Endothelial cell of umbilical vein (primary cell): ENCODE measurements around the gene GRIA4. TPM values are rescaled to one million over a fixed set of nuclear protein-coding genes. Genes with fewer than 3 reads are reported as not detected.

Experiments used
- BruUV-seq: library from RNA; stranded (reverse); fragments of 400-500 nt; replicated peaks from 2 replicates; lab custom pipeline; 2021; lab: Mats Ljungman, UMichigan
- CTCF ChIA-PET: fragments of 300-600, 350-600 bp; sonication (Branson Sonifier 250); formaldehyde crosslinking; loops from one replicate; lab custom pipeline; 2021; ENCODE audit warnings: antibody characterized with exemption, inconsistent platforms; lab: Charles Lee
- POLR2A ChIA-PET: fragments of 300-600, 350-600 bp; sonication (Branson Sonifier 250); formaldehyde crosslinking; loops from one replicate; lab custom pipeline; 2021; ENCODE audit warnings: antibody characterized with exemption, inconsistent platforms; lab: Charles Lee
- DNase-seq: peaks from one replicate; pipeline ENCODE4 v3.0.0-alpha.2; 2011; ENCODE audit warnings: low read depth, low spot score
- FAIRE-seq: peaks from 2 replicates; lab custom pipeline; 2011; peaks lifted over from hg19 to GRCh38; lab: Jason Lieb, UNC
- H2AFZ ChIP-seq: 2 replicates; pipeline ENCODE4 v1.6.0; 2012; ENCODE audit warnings: low read depth, low read length, control low read depth, inconsistent platforms
- H3K27ac ChIP-seq: 2 replicates; pipeline ENCODE4 v1.5.1; 2011; ENCODE audit warnings: low read depth, mild to moderate bottlenecking, control low read depth, low read length, moderate library complexity; ENCODE audit not compliant: insufficient read depth
- H3K27me3 ChIP-seq, 2 experiments: 2 replicates each; pipeline versions ENCODE4 v1.6.0 to v1.6.1; 2011; ENCODE audit warnings: low read length in 2 of 2, mixed read lengths in 1 of 2; ENCODE audit not compliant: control insufficient read depth in 2 of 2, insufficient read depth in 2 of 2
- H3K36me3 ChIP-seq, 2 experiments: 2 replicates in 1 of 2; 3 replicates in 1 of 2; pipeline ENCODE4 v1.5.1; 2011; ENCODE audit warnings: low read length in 2 of 2, mild to moderate bottlenecking in 1 of 2, moderate library complexity in 1 of 2; ENCODE audit not compliant: control insufficient read depth in 2 of 2, insufficient read depth in 2 of 2; ENCODE audit errors: extremely low read depth in 1 of 2
- H3K4me1 ChIP-seq: 3 replicates; pipeline ENCODE4 v1.5.1; 2011; ENCODE audit warnings: mild to moderate bottlenecking, low read length; ENCODE audit not compliant: control insufficient read depth, insufficient read depth; ENCODE audit errors: extremely low read depth
- H3K4me2 ChIP-seq: 2 replicates; pipeline ENCODE4 v1.6.1; 2011; ENCODE audit warnings: low read length, control low read depth, mixed read lengths; ENCODE audit not compliant: insufficient read depth
- H3K4me3 ChIP-seq, 3 experiments: fragments of 200-600 bp in 1 of 3; sonication (generic), shearing (Covaris generic) in 1 of 3; replicated peaks in 1 of 3; 2 replicates each; pipeline ENCODE4 v1.5.1; 2011 to 2016; ENCODE audit warnings: control low read depth in 3 of 3, low read length in 3 of 3, mild to moderate bottlenecking in 2 of 3, inconsistent platforms in 1 of 3, low read depth in 1 of 3, moderate library complexity in 1 of 3; ENCODE audit not compliant: insufficient read depth in 1 of 3
- H3K79me2 ChIP-seq: 2 replicates; pipeline ENCODE4 v1.6.0; 2012; ENCODE audit warnings: low read length, inconsistent platforms; ENCODE audit not compliant: control insufficient read depth, insufficient read depth
- H3K9ac ChIP-seq: replicated peaks from 2 replicates; pipeline ENCODE3; 2011; ENCODE audit warnings: low read length, control low read depth; ENCODE audit not compliant: insufficient read depth; ENCODE audit errors: extremely low read depth
- H3K9me1 ChIP-seq: replicated peaks from 3 replicates; pipeline ENCODE4 v1.6.0; 2011; ENCODE audit warnings: mild to moderate bottlenecking, low read length; ENCODE audit not compliant: control insufficient read depth, insufficient read depth; ENCODE audit errors: extremely low read depth
- H3K9me3 ChIP-seq: replicated peaks from 2 replicates; pipeline ENCODE4 v1.5.1; 2012; ENCODE audit warnings: low read length, inconsistent platforms; ENCODE audit not compliant: control insufficient read depth, insufficient read depth
- H4K20me1 ChIP-seq: replicated peaks from 2 replicates; pipeline ENCODE3; 2011; ENCODE audit warnings: mild to moderate bottlenecking, low read length; ENCODE audit not compliant: control insufficient read depth, insufficient read depth; ENCODE audit errors: extremely low read depth
- FOS ChIP-seq: IDR thresholded peaks from 2 replicates; pipeline ENCODE4 v1.6.1; 2011; ENCODE audit warnings: mild to moderate bottlenecking, low read length, moderate library complexity, borderline replicate concordance; ENCODE audit not compliant: insufficient read depth
- JUN ChIP-seq: IDR thresholded peaks from 2 replicates; pipeline ENCODE4 v1.6.1; 2011; ENCODE audit warnings: borderline replicate concordance, low read depth; ENCODE audit not compliant: insufficient read length, insufficient read depth
- POLR2AphosphoS5 ChIP-seq: IDR thresholded peaks from 2 replicates; pipeline ENCODE4 v1.6.1; 2012; ENCODE audit warnings: low read depth, mild to moderate bottlenecking, control low read depth, low read length, moderate library complexity; ENCODE audit not compliant: insufficient read depth
- dilution Hi-C: fragments of 300-500 bp; cut with MboI; formaldehyde crosslinking; loops from one replicate; pipeline ENCODE4 v1.15.0; 2019; ENCODE audit warnings: low sequenced_read_pairs; ENCODE audit not compliant: extremely low pct_ligation_motif_present
- intact Hi-C: fragments of 100-400 bp; cut with micrococcal nuclease; formaldehyde crosslinking; loops from one replicate; pipeline ENCODE4 v1.10.0; 2022
- polyA plus RNA-seq, 4 experiments: library from polyadenylated mRNA; depleted of rRNA in 3 of 4; stranded (reverse) in 3 of 4; unstranded in 1 of 4; fragments of >200 nt; gene quantifications; 2 replicates each; pipeline versions ENCODE4 v1.2.1 to v1.2.3, GENCODE V29; 2011 to 2012; ENCODE audit warnings: missing spikeins in 1 of 4
- small RNA-seq: library from RNA; depleted of rRNA; stranded (forward); fragments of <200 nt; gene quantifications from one replicate; pipeline ENCODE3, GENCODE V24; 2012; ENCODE audit warnings: low replicate concordance, low read depth; ENCODE audit not compliant: insufficient read depth, insufficient read length
- total RNA-seq: library from RNA; stranded (reverse); gene quantifications from 2 replicates; pipeline ENCODE4 v1.2.3, GENCODE V29; 2021

GRIA4 gene
- total and polyA plus RNA-seq, 2 donors (not counting 3 experiments of a cell fraction or from before 2014, with no cell fraction given) = not detected

DNA sequence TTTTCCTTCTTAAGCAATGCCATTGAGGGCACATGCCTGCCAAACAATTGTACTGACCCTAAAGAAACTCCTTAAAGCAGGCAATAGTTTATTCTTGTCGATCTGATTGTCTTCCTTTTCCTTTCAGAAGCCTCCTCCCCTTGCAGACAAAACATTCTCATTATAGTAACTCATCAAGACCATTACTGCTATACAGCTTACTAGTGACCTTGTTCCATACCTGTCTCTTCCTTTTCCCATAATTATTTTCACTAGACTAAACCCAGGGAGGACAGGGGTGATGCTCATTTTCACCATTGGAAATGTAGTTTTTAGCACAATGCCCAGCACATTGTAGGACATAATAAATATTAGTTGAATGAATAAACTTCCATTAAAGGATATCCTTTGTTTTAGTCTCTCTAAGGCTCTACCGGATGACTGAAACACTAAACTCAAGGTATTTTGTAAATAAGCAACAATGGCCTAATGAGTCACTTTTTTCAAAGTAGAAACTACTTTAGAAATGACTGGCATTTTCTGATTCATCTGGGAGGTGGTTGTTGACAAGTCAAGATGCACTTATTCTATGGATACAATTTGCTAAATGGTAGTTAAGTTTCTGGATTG, 421.4 kb downstream of the GRIA4 start:
- H3K27ac ChIP-seq = peak overlapping the region; percentile 40
- peak; percentile 83 for TF ChIP-seq FOS
- TF ChIP-seq JUN = peak; percentile 73
- TF ChIP-seq POLR2AphosphoS5 = no peak
- H3K4me2 ChIP-seq = peak overlapping the region; percentile 34
- POLR2A ChIA-PET = no interaction called here
- H3K9me1 ChIP-seq = no peaks in the 10 kb centered on the region
- dilution Hi-C loops = no loop called here
- BruUV-seq = no TSS peak
- FAIRE-seq = peak; percentile 50
- H2AFZ ChIP-seq = peak overlapping the region; percentile 49
- intact Hi-C loops = loop anchor here (1.0 to 2.0 kb wide), 2 partner anchors 9 to 45 kb away; partner anchors contain the start of genes AASDHPPT, KBTBD3 and MSANTD4
- H3K4me3 ChIP-seq = no peak overlapping the region
- no peaks in the 10 kb centered on the region for H3K27me3 ChIP-seq
- peaks cover 22% of the 10 kb centered on the region for H3K4me1 ChIP-seq
- H3K36me3 ChIP-seq = no peaks in the 10 kb centered on the region
- no peaks in the 10 kb centered on the region for H3K9me3 ChIP-seq
- H4K20me1 ChIP-seq = no peaks in the 10 kb centered on the region
- H3K9ac ChIP-seq = peak overlapping the region; percentile 37
- DNase-seq = peak; percentile 63
- H3K79me2 ChIP-seq = no peaks in the 10 kb centered on the region
- CTCF ChIA-PET = interaction anchor here (1.5 kb wide), 1 partner anchor 18 kb away, joined by 3 read pairs; no protein-coding TSS in a partner anchor

Small RNA genes within 50 kb of the gene (small RNA-seq; reads per million reads assigned to genes)
- gene RNU4-55P (not detected), gene RNU6-277P (not detected)
